Measurements from ENCODE around the gene EPS8. TPM values are rescaled to one million over a fixed set of nuclear protein-coding genes. Genes with fewer than 3 reads are reported as not detected.

The EPS8 gene
- polyA plus RNA-seq, 1 donor (not counting 4 experiments of a cell fraction or from before 2014, with no cell fraction given) = 4.0 TPM

GRCh38 chr12:15829255-15829654, 40.1 kb upstream of the EPS8 start:
- H3K79me2 ChIP-seq (ENCODE audit: control insufficient read depth, insufficient read depth, low read length) = no peaks in the 10 kb centered on the region
- no peaks in the 10 kb centered on the region for H3K9me3 ChIP-seq (ENCODE audit: control insufficient read depth, low read depth, low read length)
- no peaks in the 10 kb centered on the region for H4K20me1 ChIP-seq (ENCODE audit: control insufficient read depth, extremely low read depth, insufficient read depth, low read length)
- dilution Hi-C loops (cut with MboI; ENCODE audit: extremely low pct_ligation_motif_present, low sequenced_read_pairs) = loop anchor here (25.0 kb wide), 1 partner anchor 242 kb away; no protein-coding TSS in a partner anchor
- H3K27me3 ChIP-seq (ENCODE audit: control insufficient read depth, extremely low read depth, insufficient read depth, low read length) = no peaks in the 10 kb centered on the region
- DNase-seq (ENCODE audit: low read depth, low spot score) = no peak
- no peak overlapping the region for H3K4me3 ChIP-seq (ENCODE audit: control insufficient read depth in 2 of 3, extremely low read depth in 1 of 3, insufficient read depth in 2 of 3, low read depth in 1 of 3, low read length in 3 of 3)
- no peak overlapping the region for H3K4me2 ChIP-seq (ENCODE audit: control insufficient read depth, extremely low read depth, insufficient read depth, low read depth, low read length)
- peaks cover 10% of the 10 kb centered on the region for H3K4me1 ChIP-seq (ENCODE audit: control insufficient read depth, extremely low read depth, insufficient read depth, low read length)
- H3K9me1 ChIP-seq (ENCODE audit: control insufficient read depth, extremely low read depth, insufficient read depth, low read length) = no peaks in the 10 kb centered on the region
- no peak overlapping the region for H2AFZ ChIP-seq (ENCODE audit: control insufficient read depth, low read length)
- TF ChIP-seq EZH2 (IDR thresholded peaks at IDR 0.05; ENCODE audit: low read length) (no peak), CTCF (optimal IDR thresholded peaks at IDR 0.05 in 1 of 3, IDR thresholded peaks at IDR 0.05 in 1 of 3, conservative IDR thresholded peaks at IDR 0.05 in 1 of 3; ENCODE audit: extremely low read depth in 1 of 3, insufficient read depth in 2 of 3, low read length in 3 of 3) (no peak)
- no peak for FAIRE-seq
- no peak overlapping the region for H3K9ac ChIP-seq (ENCODE audit: control insufficient read depth, extremely low read depth, insufficient read depth, low read length)
- H3K36me3 ChIP-seq (ENCODE audit: control insufficient read depth in 2 of 2, extremely low read depth in 1 of 2, insufficient read depth in 2 of 2, low read length in 2 of 2) = no peaks in the 10 kb centered on the region
- no peak overlapping the region for H3K27ac ChIP-seq (ENCODE audit: control insufficient read depth, insufficient read depth, low read length)

- Histone ChIP-seq H2AFZ (ENCODE audit: control insufficient read depth, low read length) (no peak overlapping the region), H3K27ac (ENCODE audit: control insufficient read depth, insufficient read depth, low read length) (no peak overlapping the region), H3K4me3 (ENCODE audit: control insufficient read depth in 2 of 3, extremely low read depth in 1 of 3, insufficient read depth in 2 of 3, low read depth in 1 of 3, low read length in 3 of 3) (no peak overlapping the region), H3K4me1 (ENCODE audit: control insufficient read depth, extremely low read depth, insufficient read depth, low read length) (peaks cover 10% of the 10 kb centered on the region), H4K20me1 (ENCODE audit: control insufficient read depth, extremely low read depth, insufficient read depth, low read length) (no peaks in the 10 kb centered on the region), H3K36me3 (ENCODE audit: control insufficient read depth in 2 of 2, extremely low read depth in 1 of 2, insufficient read depth in 2 of 2, low read length in 2 of 2) (no peaks in the 10 kb centered on the region), H3K4me2 (ENCODE audit: control insufficient read depth, extremely low read depth, insufficient read depth, low read depth, low read length) (no peak overlapping the region), H3K9me3 (ENCODE audit: control insufficient read depth, low read depth, low read length) (no peaks in the 10 kb centered on the region), H3K9ac (ENCODE audit: control insufficient read depth, extremely low read depth, insufficient read depth, low read length) (no peak overlapping the region), H3K79me2 (ENCODE audit: control insufficient read depth, insufficient read depth, low read length) (no peaks in the 10 kb centered on the region), H3K9me1 (ENCODE audit: control insufficient read depth, extremely low read depth, insufficient read depth, low read length) (no peaks in the 10 kb centered on the region), H3K27me3 (ENCODE audit: control insufficient read depth, extremely low read depth, insufficient read depth, low read length) (no peaks in the 10 kb centered on the region)
- DNase-seq (ENCODE audit: low read depth, low spot score) (no peak), FAIRE-seq (no peak)
- dilution Hi-C loops (cut with MboI; ENCODE audit: extremely low pct_ligation_motif_present, low sequenced_read_pairs) = loop anchor here (25.0 kb wide), 1 partner anchor 240 kb away; no protein-coding TSS in a partner anchor
- no peak for TF ChIP-seq CTCF (optimal IDR thresholded peaks at IDR 0.05 in 1 of 3, IDR thresholded peaks at IDR 0.05 in 1 of 3, conservative IDR thresholded peaks at IDR 0.05 in 1 of 3; ENCODE audit: extremely low read depth in 1 of 3, insufficient read depth in 2 of 3, low read length in 3 of 3)
- no peak for TF ChIP-seq EZH2 (IDR thresholded peaks at IDR 0.05; ENCODE audit: low read length)
Observed at GRCh38 chr12:15827136-15827535, 37.9 kb upstream of the EPS8 start.
